ENCODE measurements around the gene GALNS. TPM values are rescaled to one million over a fixed set of nuclear protein-coding genes. Genes with fewer than 3 reads are reported as not detected.

GALNS gene
- total RNA-seq, 1 experiment from 2014 or later: 15.3 TPM

- Histone ChIP-seq H3K9me3 (replicated peaks) (no peaks in the 10 kb centered on the region), H3K27me3 (replicated peaks) (no peaks in the 10 kb centered on the region), H3K4me3 (no peak overlapping the region), H3K36me3 (peaks cover 18% of the 10 kb centered on the region), H3K27ac (no peak overlapping the region), H3K4me1 (replicated peaks) (peaks cover 23% of the 10 kb centered on the region)
- DNase-seq (ENCODE audit: low read depth in 1 of 2, low spot score in 2 of 2): no peak
These were observed 5.1 kb downstream of the GALNS start for GRCh38 chr16:88851616-88852015.

- Histone ChIP-seq H3K36me3 (peaks cover 18% of the 10 kb centered on the region), H3K27ac (no peak overlapping the region), H3K27me3 (replicated peaks) (no peaks in the 10 kb centered on the region), H3K9me3 (replicated peaks) (no peaks in the 10 kb centered on the region), H3K4me3 (no peak overlapping the region), H3K4me1 (replicated peaks) (peaks cover 17% of the 10 kb centered on the region)
- no peak for DNase-seq (ENCODE audit: low read depth in 1 of 2, low spot score in 2 of 2)
These were observed 6.1 kb downstream of the GALNS start for GRCh38 chr16:88850531-88851199.

GRCh38 chr16:88848557-88848956 lies 8.2 kb downstream of the GALNS start:
- Histone ChIP-seq H3K36me3 (peaks cover 14% of the 10 kb centered on the region), H3K27me3 (replicated peaks) (no peaks in the 10 kb centered on the region), H3K27ac (no peak overlapping the region), H3K4me3 (no peak overlapping the region), H3K9me3 (replicated peaks) (no peaks in the 10 kb centered on the region), H3K4me1 (replicated peaks) (peaks cover 11% of the 10 kb centered on the region)
- DNase-seq (ENCODE audit: low read depth in 1 of 2, low spot score in 2 of 2): no peak

- H3K27ac ChIP-seq: no peak overlapping the region
- DNase-seq (ENCODE audit: low read depth in 1 of 2, low spot score in 2 of 2): no peak
- H3K9me3 ChIP-seq (replicated peaks): no peaks in the 10 kb centered on the region
- H3K4me1 ChIP-seq (replicated peaks): peaks cover 2% of the 10 kb centered on the region
- H3K27me3 ChIP-seq (replicated peaks): no peaks in the 10 kb centered on the region
- H3K36me3 ChIP-seq: peaks cover 14% of the 10 kb centered on the region
- H3K4me3 ChIP-seq: no peak overlapping the region
These were observed 9.1 kb downstream of the GALNS start for GRCh38 chr16:88847654-88848053.

- no peak overlapping the region for H3K4me3 ChIP-seq
- H3K36me3 ChIP-seq: peaks cover 10% of the 10 kb centered on the region
- no peaks in the 10 kb centered on the region for H3K9me3 ChIP-seq (replicated peaks)
- H3K4me1 ChIP-seq (replicated peaks): no peaks in the 10 kb centered on the region
- H3K27ac ChIP-seq: no peak overlapping the region
- H3K27me3 ChIP-seq (replicated peaks): no peaks in the 10 kb centered on the region
- no peak for DNase-seq (ENCODE audit: low read depth in 1 of 2, low spot score in 2 of 2)
These were observed 10.7 kb downstream of the GALNS start for GRCh38 chr16:88846088-88846487.

- Histone ChIP-seq H3K4me3 (no peak overlapping the region), H3K4me1 (replicated peaks) (no peaks in the 10 kb centered on the region), H3K27me3 (replicated peaks) (no peaks in the 10 kb centered on the region), H3K36me3 (peaks cover 14% of the 10 kb centered on the region), H3K27ac (no peak overlapping the region), H3K9me3 (replicated peaks) (no peaks in the 10 kb centered on the region)
- DNase-seq (ENCODE audit: low read depth in 1 of 2, low spot score in 2 of 2): no peak
These were observed 12.2 kb downstream of the GALNS start for GRCh38 chr16:88844419-88845036.

GRCh38 chr16:88843256-88843655 lies 13.5 kb downstream of the GALNS start:
- Histone ChIP-seq H3K36me3 (peaks cover 21% of the 10 kb centered on the region), H3K4me1 (replicated peaks) (no peaks in the 10 kb centered on the region), H3K4me3 (no peak overlapping the region), H3K27me3 (replicated peaks) (no peaks in the 10 kb centered on the region), H3K27ac (no peak overlapping the region), H3K9me3 (replicated peaks) (no peaks in the 10 kb centered on the region)
- DNase-seq (ENCODE audit: low read depth in 1 of 2, low spot score in 2 of 2): no peak

- H3K27ac ChIP-seq: no peak overlapping the region
- H3K9me3 ChIP-seq (replicated peaks): no peaks in the 10 kb centered on the region
- H3K4me3 ChIP-seq: no peak overlapping the region
- no peak for DNase-seq (ENCODE audit: low read depth in 1 of 2, low spot score in 2 of 2)
- peaks cover 21% of the 10 kb centered on the region for H3K36me3 ChIP-seq
- H3K4me1 ChIP-seq (replicated peaks): no peaks in the 10 kb centered on the region
- H3K27me3 ChIP-seq (replicated peaks): no peaks in the 10 kb centered on the region
These were observed 13.9 kb downstream of the GALNS start for GRCh38 chr16:88842806-88843205.

GRCh38 chr16:88842308-88842756 lies 14.4 kb downstream of the GALNS start:
- no peaks in the 10 kb centered on the region for H3K9me3 ChIP-seq (replicated peaks)
- no peak overlapping the region for H3K27ac ChIP-seq

GRCh38 chr16:88841521-88842307 lies 15.0 kb downstream of the GALNS start:
- DNase-seq (ENCODE audit: low read depth in 1 of 2, low spot score in 2 of 2): no peak
- H3K36me3 ChIP-seq: peaks cover 18% of the 10 kb centered on the region
- no peak overlapping the region for H3K27ac ChIP-seq
- no peaks in the 10 kb centered on the region for H3K27me3 ChIP-seq (replicated peaks)
- H3K4me3 ChIP-seq: no peak overlapping the region
- no peaks in the 10 kb centered on the region for H3K9me3 ChIP-seq (replicated peaks)
- H3K4me1 ChIP-seq (replicated peaks): no peaks in the 10 kb centered on the region

More at GRCh38 chr16:88842308-88842756, 14.4 kb downstream of the GALNS start:
- H3K4me1 ChIP-seq (replicated peaks): no peaks in the 10 kb centered on the region
- DNase-seq (ENCODE audit: low read depth in 1 of 2, low spot score in 2 of 2): no peak
- no peak overlapping the region for H3K4me3 ChIP-seq
- H3K36me3 ChIP-seq: peaks cover 18% of the 10 kb centered on the region
- H3K27me3 ChIP-seq (replicated peaks): no peaks in the 10 kb centered on the region

- Histone ChIP-seq H3K9me3 (replicated peaks) (no peaks in the 10 kb centered on the region), H3K4me1 (replicated peaks) (no peaks in the 10 kb centered on the region), H3K36me3 (peaks cover 18% of the 10 kb centered on the region), H3K4me3 (no peak overlapping the region), H3K27ac (no peak overlapping the region), H3K27me3 (replicated peaks) (no peaks in the 10 kb centered on the region)
- DNase-seq (ENCODE audit: low read depth in 1 of 2, low spot score in 2 of 2): no peak
These were observed 16.0 kb downstream of the GALNS start for GRCh38 chr16:88840600-88841215.

GRCh38 chr16:88839745-88840599 lies 16.8 kb downstream of the GALNS start:
- H3K36me3 ChIP-seq: peaks cover 24% of the 10 kb centered on the region
- DNase-seq (ENCODE audit: low read depth in 1 of 2, low spot score in 2 of 2): no peak
- no peaks in the 10 kb centered on the region for H3K4me1 ChIP-seq (replicated peaks)
- no peaks in the 10 kb centered on the region for H3K9me3 ChIP-seq (replicated peaks)
- H3K27ac ChIP-seq: no peak overlapping the region
- H3K4me3 ChIP-seq: no peak overlapping the region
- no peaks in the 10 kb centered on the region for H3K27me3 ChIP-seq (replicated peaks)

- Histone ChIP-seq H3K36me3 (peaks cover 27% of the 10 kb centered on the region), H3K9me3 (replicated peaks) (no peaks in the 10 kb centered on the region), H3K4me3 (no peak overlapping the region), H3K27ac (no peak overlapping the region), H3K27me3 (replicated peaks) (no peaks in the 10 kb centered on the region), H3K4me1 (replicated peaks) (no peaks in the 10 kb centered on the region)
- no peak for DNase-seq (ENCODE audit: low read depth in 1 of 2, low spot score in 2 of 2)
These were observed 17.7 kb downstream of the GALNS start for GRCh38 chr16:88839026-88839529.

Data from SJSA1 (cell line).